Activated T-cell treated with anti-CD3 and anti-CD28 coated beads for 4 hours (primary cell): ENCODE data around the gene RALGAPA2.
A peak's percentile ranks its signal among the peaks of the same experiment; 100 is the strongest.
"Not testable (repeated sequence)": the region's sequence is repeated elsewhere in the genome, so short reads cannot be mapped to it uniquely, and the experiment has no call there.

Experiments used
- DNase-seq: peaks from one replicate; pipeline ENCODE4 v3.0.0-alpha.2; 2020

RALGAPA2 gene

GRCh38 chr20:20360464-20360863, 352.0 kb downstream of the RALGAPA2 start:
- DNase-seq: peak; percentile 2

DNA sequence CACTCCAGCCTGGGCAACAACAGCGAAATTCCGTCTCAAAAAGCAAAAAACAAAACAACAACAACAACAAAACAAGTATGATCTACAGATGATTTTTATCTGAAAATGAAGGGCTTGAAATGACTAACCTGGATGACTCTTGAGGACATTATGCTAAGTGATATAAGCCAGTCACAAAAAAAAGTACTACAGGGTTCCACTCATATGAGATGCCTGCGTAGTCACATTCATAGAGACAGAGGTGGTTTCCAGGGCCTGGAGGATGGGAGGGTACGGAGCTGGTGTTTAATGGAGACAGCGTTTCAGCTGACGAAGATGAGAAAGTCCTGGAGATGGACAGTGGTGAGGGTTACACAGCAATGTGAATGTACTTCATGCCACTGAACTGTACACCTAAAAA, 352.8 kb downstream of the RALGAPA2 start:
- no peak for DNase-seq

GRCh38 chr20:20358801-20359200, 353.6 kb downstream of the RALGAPA2 start:
- DNase-seq: no peak

DNA sequence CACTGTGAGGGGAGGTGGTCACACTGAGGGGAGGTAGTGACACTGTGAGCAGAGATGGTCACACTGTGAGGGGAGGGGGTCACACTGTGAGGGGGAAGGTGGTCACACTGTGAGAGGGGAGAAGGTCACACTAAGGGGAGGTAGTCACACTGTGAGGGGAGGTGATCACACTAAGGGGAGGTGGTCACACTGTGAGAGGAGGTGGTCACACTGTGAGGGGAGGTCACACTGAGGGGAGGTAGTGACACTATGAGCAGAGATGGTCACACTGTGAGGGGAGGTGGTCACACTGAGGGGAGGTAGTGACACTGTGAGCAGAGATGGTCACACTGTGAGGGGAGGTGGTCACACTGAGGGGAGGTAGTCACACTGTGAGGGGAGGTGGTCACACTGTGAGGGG, 356.9 kb downstream of the RALGAPA2 start:
- DNase-seq: not testable (repeated sequence)

DNA sequence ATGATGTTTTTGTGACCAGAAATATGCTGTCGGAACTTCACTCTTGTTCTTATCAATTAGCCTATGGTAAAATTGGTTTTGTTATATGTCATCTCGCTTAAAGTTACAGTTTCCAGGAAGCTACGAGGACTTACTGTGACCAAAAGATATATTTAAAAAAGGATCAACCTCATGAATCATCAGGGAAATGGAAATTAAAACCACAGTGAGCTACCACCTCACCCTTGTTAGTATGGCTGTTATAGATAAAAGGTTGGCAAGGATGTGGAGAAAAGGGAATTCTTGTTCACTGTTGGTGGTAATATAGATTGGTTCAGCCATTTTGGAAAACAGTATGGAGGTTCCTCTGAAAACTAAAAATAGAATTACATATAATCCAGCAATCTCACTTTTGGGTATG, 358.9 kb downstream of the RALGAPA2 start:
- DNase-seq: no peak

- DNase-seq: no peak
These were observed 368.0 kb downstream of the RALGAPA2 start for GRCh38 chr20:20344476-20344875.

GRCh38 chr20:20343932-20344331, 368.5 kb downstream of the RALGAPA2 start:
- DNase-seq: no peak
